ENCODE measurements around the gene DSCAML1. TPM values are rescaled to one million over a fixed set of nuclear protein-coding genes. Genes with fewer than 3 reads are reported as not detected.
"Not testable (repeated sequence)": the region's sequence is repeated elsewhere in the genome, so short reads cannot be mapped to it uniquely, and the experiment has no call there.

Gene DSCAML1
- polyA plus RNA-seq, 4 donors, result 1.7 to 2.9 (median 2.0) TPM

DNA sequence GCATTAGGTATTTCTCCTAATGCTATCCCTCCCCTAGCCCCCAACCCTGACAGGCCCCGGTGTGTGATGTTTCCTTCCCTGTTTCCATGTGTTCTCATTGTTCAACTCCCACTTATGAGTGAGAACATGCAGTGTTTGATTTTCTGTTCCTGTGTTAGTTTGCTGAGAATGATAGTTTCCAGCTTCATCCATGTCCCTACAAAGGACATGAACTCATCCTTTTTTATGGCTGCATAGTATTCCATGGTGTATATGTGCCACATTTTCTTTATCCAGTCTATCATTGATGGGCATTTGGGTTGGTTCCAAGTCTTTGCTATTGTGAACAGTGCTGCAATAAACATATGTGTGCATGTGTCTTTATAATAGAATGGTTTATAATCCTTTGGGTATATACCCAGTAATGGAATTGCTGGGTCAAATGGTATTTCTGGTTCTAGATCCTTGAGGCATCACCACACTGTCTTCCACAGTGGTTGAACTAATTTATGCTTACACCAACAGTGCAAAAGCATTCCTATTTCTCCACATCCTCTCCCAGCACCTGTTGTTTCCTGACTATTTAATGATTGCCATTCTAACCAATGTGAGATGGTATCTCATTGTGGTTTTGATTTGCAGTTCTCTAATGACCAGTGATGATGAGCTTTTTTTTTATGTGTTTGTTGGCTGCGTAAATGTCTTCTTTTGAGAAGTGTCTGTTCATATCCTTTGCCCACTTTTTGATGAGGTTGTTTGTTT is 397.7 kb downstream of the DSCAML1 start:
- not testable (repeated sequence) for DNase-seq (ENCODE audit: low read depth in 4 of 4, low spot score in 3 of 4)

DNA sequence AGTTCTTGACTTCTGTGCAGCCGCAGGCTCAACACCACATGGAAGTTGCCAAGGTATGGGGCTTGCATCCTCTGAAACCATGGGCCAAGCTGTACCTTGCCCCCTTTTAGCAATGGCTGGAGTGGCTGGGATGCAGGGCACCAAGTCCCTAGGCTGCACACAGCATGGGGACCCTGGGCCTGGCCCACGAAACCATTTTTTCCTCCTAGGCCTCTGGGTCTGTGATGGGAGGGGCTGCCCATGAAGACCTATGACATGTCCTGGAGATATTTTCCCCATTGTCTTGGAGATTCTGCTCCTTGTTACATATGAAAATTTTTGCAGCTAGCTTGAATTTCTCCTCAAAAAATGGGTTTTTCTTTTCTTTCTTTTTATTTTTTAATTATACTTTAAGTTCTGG is 398.4 kb downstream of the DSCAML1 start:
- not testable (repeated sequence) for DNase-seq (ENCODE audit: low read depth in 4 of 4, low spot score in 3 of 4)

DNA sequence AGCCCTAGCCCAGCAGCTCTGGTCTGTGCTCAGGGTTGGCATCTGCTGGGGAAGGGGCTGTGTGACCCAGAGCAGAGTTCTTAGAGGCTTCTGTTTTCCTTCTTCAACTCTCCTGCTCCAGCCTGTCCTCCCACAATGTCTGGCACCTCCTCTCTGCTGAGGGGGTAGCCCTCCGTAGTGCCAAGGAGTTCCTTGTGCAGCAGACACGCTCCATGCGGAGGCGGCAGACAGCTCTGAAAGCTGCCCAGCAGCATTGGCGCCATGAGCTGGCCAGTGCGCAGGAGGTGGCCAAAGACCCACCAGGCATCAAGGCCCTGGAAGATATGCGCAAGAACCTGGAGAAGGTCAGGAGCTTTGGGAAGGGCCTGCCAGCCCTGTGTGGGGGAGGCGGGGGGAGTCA is 400.0 kb downstream of the DSCAML1 start:
- DNase-seq (ENCODE audit: low read depth in 4 of 4, low spot score in 3 of 4), result no peak

DNA sequence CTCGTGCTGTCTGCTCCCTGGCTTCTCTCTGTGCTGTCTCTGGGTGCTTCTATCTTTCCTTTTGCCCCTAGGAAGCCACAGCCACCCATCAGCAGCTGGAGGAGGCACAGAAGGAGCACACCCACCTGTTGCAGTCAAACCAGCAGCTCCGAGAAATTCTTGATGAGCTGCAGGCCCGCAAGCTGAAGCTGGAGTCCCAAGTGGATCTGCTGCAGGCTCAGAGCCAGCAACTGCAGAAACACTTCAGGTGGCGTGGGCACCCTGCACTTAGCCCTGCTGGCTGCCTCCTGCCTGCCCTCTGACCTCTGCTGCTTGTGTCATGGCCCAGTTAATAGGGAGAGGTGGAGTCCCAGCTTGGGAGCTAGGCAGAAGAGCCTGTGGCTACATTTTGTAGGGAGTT is 401.5 kb downstream of the DSCAML1 start:
- DNase-seq (ENCODE audit: low read depth in 4 of 4, low spot score in 3 of 4), result no peak

DNA sequence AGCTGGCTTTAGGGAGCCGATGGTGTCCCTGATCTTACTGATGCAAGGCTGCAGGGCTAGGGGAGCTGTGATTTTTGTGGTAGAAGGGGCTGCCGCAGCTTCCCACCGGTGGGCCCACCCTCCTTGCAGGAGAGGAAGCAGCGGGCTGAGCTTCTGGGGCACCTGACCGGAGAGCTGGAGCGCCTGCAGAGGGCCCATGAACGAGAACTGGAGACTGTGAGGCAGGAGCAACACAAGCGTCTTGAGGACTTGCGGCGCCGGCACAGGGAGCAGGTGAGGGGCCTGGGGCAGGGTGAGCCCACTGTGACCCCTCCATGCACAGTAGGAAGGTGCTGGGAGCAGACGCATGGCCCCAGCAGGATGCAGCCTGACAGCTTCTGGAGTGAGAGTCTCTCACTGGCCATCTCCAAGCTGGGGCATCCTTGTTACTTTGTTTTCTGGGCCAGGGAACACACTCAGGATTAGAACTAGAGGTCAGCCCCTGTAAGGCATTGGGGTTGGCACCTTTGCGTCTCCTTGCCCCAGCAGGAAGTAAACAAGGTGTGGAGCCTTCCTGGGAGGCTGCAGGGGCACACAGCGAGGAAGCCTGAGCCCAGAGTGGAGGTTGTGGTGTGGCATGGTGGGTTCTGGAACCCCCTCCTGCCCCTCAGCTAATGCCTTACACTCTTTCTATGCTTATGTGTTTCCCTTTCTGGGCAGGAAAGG is 402.6 kb downstream of the DSCAML1 start:
- DNase-seq (ENCODE audit: low read depth in 4 of 4, low spot score in 3 of 4), result no peak

DNA sequence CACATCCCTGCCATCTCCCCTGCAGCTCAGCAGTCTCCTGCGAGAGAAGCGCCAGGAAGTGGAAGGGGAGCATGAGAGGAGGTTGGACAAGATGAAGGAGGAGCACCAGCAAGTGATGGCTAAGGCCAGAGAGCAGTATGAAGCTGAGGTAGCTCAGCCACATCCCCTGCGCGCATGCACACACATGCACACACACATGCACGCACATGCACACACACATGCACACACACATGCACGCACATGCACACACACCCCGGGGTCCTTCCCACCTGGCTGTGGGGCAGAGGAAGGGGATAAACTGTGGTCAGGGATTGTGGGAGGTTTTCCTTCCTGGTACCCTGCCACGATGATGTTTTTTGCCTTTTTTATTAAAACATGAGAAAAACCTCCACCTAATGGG is 404.0 kb downstream of the DSCAML1 start:
- no peak for DNase-seq (ENCODE audit: low read depth in 4 of 4, low spot score in 3 of 4)

DNA sequence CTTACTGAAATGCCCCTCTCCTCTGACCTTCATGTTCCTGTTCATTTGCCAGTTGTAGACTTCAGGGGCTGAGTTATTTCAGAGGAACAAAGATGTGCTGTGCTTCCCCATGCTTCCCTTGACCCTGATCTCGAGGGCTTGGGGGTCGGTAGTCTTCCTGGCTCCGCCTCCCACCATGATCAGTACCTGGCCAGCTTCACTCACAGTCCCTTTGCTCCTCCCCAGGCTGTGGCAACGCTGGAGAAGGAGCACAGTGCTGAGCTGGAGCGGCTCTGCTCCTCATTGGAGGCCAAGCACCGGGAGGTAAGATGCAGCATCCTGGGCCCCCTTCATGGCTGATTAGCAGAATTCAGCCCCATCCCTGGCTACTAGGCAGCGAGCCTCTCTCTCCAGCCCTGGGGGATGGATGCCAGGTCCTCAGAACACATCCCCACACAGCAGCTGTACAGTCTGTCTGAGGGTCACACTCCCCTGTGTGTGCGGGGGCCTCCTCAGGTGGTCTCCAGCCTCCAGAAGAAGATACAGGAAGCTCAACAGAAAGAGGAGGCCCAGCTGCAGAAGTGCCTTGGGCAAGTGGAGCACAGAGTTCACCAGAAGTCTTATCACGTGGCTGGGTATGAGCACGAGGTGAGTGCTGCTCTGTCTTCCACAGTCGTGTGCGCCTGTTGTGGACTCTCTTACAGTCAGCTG is 404.9 kb downstream of the DSCAML1 start:
- no peak for DNase-seq (ENCODE audit: low read depth in 4 of 4, low spot score in 3 of 4)

DNA sequence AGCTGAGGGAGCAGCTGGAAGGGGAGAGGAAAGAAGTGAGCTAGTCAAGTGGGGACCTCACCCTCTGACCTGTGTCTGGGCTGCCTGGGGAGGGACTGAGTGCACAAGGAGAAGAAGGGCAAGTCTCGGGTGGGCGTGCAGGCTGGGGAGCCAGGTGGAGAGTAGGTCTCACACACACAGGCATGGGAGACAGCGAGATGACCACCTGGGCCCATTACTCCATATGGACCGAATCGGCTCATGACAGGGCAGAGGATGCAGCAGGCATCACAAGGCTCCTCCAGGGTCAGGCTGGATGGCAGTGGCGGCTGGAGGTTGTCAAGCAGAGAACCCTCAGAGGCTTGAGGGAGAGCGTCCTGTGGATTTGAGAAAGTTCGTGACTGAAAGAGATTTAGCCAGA is 405.8 kb downstream of the DSCAML1 start:
- DNase-seq (ENCODE audit: low read depth in 4 of 4, low spot score in 3 of 4), result no peak

DNA sequence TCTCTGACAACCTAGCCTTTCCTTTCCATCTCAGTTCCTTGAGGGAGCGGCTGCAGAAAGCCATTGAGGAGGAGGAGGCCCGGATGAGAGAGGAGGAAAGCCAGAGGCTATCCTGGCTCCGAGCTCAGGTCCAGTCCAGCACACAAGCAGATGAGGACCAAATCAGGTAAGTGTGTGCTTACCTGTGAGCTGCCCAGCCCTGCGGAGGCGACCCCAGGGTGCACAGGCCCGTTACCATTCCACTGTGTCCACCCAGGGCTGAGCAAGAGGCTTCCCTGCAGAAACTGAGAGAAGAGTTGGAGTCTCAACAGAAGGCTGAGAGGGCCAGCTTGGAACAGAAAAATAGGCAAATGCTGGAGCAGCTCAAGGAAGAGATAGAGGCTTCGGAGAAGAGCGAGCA is 406.3 kb downstream of the DSCAML1 start:
- DNase-seq (ENCODE audit: low read depth in 4 of 4, low spot score in 3 of 4), result no peak

DNA sequence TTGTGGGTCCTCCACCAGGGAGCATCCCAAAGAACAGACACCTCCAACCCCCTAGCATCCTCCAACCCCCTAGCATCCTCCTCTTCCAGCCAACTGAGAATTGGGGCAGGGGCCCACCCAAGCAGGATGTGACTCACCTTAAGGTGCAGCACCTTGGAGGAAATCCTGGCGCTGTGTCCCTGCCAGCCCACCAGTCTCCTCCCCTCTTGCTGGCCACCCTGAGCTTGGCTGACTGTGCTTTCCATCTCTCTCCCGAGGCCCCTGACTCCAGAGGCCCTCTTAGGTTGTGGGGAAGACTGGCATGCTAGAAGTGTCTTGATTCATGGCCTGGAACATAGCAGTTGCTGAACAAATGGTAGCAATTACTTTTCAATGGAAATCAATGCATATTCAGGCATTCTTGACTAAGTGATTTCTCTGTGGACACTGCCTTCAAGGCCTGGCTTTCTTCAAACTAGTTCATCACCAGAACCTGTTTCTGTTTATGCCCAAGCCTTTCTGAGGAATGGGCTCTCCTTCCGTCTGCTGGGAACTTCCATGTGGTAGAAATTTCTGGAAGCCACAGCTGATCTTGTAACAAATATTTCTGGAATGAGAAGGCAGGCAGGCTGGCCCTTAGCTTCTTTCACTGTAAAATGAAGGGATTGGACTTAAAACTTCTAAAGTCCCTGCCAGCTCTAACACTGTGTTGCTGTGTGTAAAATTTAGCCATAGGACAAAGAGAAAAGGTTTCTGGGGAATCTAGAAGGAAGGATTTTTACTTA is 408.8 kb downstream of the DSCAML1 start:
- no peak for DNase-seq (ENCODE audit: low read depth in 4 of 4, low spot score in 3 of 4)

DNA sequence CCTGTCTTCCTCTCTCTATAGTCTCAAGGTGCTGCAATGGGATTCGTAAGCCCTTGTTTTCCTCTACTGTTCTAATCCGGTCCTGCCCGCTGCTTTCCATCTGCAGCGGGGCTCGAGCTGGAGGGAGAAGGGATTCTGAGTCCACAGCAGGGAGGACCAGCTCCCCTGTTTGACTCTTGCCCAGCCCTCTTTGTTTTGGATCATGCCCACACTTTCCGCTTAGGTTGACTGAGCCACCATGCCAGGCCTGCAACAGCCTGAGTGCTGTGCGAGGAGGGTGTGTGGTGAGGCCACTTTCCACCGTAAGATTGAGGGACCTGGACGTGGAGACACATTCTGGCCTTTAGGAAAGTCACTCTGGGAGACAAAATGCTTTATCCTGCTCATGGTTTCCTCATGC is 411.1 kb downstream of the DSCAML1 start:
- DNase-seq (ENCODE audit: low read depth in 4 of 4, low spot score in 3 of 4), result no peak

DNA sequence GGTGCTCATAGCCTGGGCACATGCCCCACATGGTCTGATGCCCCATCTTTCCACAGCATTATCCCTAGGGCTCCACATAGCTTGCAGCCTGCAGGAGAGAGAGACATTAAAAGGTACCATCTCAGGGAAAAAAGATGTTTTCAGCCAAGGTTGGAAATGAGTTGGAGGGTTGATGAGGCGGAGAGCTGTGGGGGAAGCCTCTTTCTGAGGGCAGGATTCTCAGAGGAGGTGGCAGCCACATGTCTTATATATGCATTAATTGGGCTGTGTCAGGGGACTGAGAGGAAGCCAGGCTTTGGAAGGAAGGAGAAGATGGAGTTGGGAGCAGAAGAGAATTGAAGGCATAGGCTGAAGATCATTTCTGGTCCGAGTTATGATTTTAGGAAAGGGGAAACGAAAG is 411.5 kb downstream of the DSCAML1 start:
- DNase-seq (ENCODE audit: low read depth in 4 of 4, low spot score in 3 of 4), result no peak

DNA sequence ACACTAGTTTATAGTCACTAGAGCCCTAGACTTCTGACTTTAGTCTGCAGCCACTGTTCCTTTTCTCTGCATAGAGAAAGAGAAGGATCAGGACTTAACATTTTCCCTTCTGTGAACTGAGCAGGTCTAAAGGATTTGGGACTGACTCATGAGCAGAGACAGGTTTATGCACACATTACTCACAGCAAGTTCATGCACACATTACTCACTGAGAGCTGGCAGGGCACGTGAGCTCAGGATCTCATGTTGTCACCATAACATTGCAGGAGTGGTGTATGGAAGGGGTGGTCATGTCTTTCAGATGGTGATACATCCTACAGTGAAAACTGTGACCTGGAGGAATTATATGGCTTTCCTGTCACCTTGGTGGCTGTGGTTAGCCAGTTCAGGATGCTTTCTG is 413.0 kb downstream of the DSCAML1 start:
- no peak for DNase-seq (ENCODE audit: low read depth in 4 of 4, low spot score in 3 of 4)

DNA sequence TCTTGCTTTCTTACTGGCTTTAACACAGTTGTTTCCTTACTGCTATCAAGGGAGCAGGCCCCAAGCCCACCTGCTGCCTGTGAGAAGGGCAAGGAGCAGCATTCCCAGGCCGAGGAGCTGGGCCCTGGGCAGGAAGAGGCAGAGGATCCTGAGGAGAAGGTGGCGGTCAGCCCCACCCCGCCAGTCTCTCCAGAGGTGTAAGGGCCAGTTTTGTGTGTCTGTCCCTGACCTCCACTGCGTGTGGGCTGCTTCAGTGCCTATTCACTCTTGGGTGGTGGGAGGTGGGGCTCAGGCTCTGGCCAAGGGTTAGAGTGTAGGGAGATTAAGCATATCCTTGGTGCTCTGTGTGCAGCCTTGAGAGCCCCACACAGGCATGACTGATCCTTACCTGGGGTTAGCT is 414.3 kb downstream of the DSCAML1 start:
- DNase-seq (ENCODE audit: low read depth in 4 of 4, low spot score in 3 of 4), result no peak

DNA sequence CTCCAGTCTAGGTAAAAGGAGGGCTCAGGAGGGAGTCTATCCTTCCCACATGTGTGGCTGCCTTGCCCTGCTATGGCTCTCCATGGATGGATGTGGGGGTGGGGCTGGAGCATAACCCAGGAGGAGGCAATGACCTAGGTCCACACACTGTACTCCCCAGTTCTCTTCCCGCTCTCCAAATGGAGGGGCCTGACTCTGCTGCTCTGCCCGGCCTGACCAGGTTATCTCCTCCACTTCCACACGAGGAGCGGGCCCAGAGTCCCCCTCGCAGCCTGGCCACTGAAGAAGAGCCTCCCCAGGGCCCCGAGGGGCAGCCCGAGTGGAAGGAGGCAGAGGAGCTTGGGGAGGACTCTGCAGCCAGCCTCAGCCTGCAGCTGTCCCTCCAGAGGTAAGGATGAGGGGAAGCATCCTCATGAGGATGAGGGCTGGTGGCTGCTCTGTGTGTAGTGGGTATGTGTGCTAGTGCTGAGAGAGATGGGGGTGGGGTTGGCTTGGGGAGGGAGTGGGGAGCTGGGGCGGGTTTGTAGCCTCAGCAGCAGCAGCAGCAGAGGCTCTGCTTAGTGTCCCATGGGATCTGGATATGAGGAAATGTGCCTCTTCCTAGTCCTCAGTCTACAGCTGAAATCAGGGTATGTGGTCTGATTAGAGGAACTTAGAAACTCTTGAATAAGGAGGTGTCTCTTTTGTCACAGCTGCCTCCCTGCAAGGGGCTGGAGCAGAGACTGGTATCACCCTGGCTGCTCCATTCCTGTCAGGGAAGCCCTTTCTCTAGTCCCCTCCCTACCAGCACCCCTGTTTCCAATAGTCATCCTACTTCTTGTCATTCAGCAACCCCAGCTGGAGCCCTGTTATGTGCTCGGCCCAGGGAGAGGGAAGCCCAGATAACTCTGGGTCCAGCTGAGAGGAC is 415.3 kb downstream of the DSCAML1 start:
- no peak for DNase-seq (ENCODE audit: low read depth in 4 of 4, low spot score in 3 of 4)

DNA sequence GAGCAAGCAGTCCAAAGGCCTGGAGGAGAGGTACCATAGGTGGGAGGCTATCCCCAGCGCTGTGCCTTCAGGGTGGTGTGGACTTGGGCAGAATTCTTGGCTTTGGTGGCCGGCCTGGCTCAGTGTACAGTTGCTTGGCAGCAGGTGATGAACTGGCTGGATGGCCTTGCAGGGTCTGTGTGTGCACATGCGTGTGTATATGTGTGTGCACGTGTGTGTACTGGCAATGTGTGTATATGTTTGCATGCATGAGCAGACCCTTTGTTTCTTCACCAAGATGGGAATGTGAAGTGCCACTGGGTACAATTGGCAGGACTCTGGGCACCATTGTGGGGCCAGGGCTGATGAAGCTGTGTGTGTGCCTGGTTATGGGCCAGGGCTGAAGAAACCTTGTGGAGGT is 416.3 kb downstream of the DSCAML1 start:
- no peak for DNase-seq (ENCODE audit: low read depth in 4 of 4, low spot score in 3 of 4)

DNA sequence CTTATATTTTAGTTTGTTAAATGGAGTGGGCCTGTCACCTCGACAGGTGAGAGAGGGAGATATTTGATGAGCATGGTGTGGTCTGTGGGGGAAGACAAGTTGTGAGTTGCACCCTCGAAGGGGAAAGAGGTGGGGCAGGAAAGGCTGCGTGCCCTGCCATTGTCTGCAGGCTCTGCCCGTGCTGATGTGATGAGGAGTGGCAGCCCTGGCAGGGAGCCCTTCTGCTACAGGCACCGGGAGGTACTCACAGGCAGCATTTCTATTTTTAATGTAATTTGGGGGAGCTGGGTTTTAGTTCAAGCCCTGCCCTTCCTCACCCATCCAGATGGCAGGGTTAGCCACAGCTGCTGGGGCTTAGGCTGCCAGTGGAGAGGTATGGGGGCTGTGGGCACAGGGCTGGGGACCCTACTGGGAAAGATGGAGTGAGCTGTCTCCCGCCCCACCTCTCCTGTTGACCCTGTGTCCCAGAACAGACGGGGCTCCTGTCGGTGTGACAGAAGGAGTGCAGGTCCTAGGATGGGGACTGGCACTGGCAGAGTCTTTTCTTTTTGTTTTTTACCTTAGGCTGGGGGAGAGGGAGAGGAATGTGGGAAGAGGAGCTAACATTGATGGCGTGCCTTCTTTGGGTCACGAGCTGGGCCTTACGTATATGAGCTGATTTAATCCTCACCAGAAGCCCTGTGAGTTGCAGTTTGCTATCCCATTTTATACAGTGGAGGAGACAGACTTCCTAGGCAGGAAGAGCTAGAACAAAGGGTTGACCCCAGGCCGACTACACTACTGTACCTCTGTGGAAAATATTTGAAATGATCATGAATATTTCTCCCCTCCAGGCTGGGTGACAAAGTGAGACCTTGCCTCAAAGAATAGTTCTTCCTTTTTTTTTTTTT is 417.8 kb downstream of the DSCAML1 start:
- DNase-seq (ENCODE audit: low read depth in 4 of 4, low spot score in 3 of 4), result no peak

All from right renal pelvis (tissue), 4 donors.